Testis (tissue), 2 donors: Measurements from ENCODE around the gene MKX.

Experiments
- CTCF ChIP-seq, 3 experiments: fragments of 450-650 bp in 2 of 3; fragments of 200-600 bp in 1 of 3; sonication (generic) in 1 of 3; IDR thresholded peaks; one replicate each; pipeline ENCODE4 v1.5.1; 2016 to 2019; ENCODE audit warnings: antibody characterized with exemption in 3 of 3, mild to moderate bottlenecking in 2 of 3, moderate library complexity in 1 of 3
- POLR2A ChIP-seq: fragments of 450-650 bp; IDR thresholded peaks from one replicate; pipeline ENCODE4 v1.6.1; 2017; ENCODE audit warnings: antibody characterized with exemption, mild to moderate bottlenecking, moderate library complexity

GRCh38 chr10:27664461-27664860 lies 81.2 kb downstream of the MKX start:
- TF ChIP-seq CTCF (IDR thresholded peaks at IDR 0.05) (no peak), POLR2A (no peak)
